Stimulated activated CD4-positive, alpha-beta T cell treated with anti-CD3 and anti-CD28 coated beads, Interleukin-1b, Interleukin-23, amount 100 ng/mL, for 24 hours (primary cell): Measurements from ENCODE around the gene SLC35B1.

Experiments
- DNase-seq, 4 experiments: peaks; one replicate each; pipeline ENCODE4 v3.0.0-alpha.2; 2020; ENCODE audit warnings: low read depth in 4 of 4, low spot score in 1 of 4

SLC35B1 gene

DNA sequence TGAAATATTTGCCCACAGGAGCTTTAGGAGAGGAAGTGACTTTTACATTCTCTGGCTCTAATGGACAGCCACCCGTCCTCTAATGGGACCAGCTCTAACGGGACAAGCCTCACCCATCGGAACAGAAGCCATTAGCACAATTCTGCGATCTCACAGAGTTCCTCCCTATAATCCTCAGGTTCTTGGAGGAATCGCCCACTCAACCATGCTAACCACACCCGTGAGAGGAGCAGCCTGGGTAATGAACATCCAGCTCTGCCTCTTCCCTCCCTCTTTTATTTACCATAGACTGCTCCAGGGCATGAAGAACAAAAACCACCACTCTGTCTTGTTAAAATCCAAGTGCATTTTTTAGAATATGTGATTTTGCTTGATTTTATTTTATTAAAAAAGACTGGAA, 6.8 kb downstream of the SLC35B1 start:
- no peak for DNase-seq

DNA sequence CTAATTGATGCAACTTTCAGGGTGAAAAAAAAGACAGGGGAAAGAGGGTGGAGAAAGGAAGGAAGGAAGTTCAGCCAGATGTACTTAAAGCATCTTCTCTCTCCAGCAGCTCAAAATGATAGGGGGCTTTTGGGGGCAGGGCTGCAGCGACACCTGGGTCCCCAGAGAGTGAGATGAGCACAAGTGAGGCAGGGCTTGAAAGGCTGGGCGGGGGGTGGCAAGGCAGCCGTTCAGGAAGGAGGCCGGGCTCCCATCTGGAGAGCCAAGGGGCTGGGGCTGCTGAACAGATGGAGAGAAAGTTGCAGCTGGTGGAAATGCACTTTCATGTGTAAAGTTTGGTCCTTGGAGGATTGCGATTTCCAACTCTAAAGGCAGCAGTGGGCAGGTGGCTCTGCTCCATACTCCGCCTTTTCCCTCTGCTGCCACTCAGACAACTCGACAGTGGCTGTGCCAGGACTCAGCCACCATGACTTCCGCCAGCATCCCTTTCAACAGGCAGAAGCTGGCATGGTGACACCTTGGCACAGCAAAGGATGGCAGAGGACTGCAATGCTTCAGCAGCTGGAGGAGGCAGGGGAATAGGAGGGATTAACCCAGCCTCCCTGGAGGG, 7.7 kb downstream of the SLC35B1 start:
- no peak for DNase-seq

DNA sequence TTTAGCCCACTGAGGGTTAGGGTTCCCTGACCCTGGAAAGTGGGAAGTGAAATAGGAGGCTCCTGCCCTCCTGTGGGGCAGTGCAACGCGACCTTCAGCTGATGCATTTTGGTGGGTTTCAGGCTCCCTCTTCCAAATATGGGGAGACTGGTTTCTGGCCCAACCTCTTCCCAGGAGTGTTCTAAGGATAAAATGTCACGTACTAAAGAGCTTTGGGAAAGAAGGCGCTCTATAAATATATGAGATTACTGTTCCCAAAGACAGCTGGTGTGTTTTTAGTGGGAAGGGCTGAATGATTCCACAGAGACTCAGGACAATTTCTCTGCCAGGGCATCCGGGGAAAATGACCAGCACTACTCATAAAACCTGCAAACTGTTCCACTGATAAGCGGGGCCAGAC, 9.8 kb downstream of the SLC35B1 start:
- DNase-seq, result no peak

DNA sequence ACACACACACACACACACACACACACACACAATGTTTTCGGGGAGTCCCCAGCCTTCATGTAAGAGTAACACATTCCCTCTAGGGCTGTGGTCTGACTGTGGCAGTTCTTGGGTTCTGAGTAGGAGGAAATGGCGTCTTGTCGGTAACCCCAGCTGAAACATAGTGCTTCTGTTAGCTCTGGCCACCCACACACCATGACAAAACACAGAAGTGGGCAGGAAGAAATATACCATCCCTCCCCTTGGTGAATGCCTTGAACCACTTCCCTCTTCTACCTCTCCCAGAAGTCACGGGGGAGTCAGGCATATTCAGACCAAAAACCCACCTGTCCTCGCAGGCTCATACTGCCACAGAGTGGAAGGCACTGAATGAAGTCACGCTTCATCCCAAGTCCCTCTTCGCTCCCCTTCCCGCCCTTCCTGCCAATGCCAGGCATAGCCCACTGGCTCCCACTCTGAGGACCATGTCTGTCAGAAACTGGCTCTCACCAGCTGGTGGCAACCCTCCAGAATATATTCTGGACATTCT, 11.5 kb downstream of the SLC35B1 start:
- DNase-seq, result peak; percentile 40 to 68 (median 46)

DNA sequence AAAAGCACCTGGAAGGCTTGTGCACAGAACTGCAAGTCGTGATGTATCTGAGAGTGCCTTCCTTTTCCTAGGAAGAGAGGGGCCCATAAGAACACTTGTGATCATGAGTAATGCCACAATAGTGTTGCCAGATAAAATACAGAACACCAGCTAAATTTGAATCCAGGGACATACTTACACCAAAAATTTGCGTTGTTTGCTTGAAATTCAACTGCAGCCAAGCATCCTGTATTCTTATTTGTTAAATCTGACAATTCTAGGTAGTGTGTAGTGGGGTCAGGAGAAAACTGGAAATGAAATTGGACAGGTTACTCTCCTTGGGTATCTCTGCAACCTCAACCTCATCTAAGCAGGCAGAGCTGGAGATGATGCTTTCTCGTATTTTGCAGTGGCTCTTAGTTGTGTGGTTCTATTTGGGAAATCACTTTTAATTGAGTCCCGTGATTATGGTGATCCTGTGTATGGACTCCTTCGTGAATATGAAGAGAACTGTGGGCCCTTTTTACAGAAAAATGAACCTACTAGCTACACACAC, 12.0 kb downstream of the SLC35B1 start:
- DNase-seq, result no peak

DNA sequence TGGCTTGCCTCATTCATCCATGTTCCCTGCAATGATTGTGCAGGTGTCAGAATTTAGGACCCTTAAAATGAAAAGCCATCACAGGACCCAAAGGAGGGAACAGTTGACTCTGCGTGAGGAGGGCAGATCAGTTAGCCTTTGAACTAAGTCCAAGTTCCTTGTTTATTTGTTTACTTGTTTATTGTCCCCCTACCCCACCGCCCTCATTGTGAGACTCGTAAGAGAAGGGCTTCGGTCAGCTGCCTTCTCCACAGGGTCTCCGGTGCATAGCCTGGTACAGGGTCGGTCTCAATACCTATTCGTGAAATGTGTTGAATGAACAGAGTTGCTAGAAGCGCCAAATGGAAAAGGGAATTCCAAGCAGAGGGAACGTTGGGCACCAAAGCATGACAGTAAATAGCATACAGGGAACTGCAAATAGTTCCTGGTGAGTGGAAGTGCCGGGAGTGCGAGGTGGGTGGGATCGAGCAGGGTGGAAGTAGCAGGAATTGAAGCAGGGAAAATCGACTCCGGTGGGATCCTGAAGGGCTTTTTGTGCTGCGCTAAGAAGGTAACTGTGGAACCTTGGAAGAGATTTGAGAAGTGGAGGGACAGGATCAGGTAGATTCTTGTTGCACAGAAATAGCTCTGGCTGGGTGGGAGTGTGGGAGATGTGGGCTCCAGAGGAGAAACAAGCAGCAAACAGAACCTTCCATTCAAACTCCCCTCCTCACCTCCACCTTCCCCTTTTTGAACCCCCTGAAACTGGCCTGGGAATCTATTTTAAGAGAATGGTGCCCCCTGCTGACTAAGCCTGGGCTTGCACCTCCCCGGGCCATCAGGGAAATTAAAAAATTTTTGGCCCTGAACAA, 12.7 kb downstream of the SLC35B1 start:
- DNase-seq, result peak; percentile 56 to 69 (median 56)

DNA sequence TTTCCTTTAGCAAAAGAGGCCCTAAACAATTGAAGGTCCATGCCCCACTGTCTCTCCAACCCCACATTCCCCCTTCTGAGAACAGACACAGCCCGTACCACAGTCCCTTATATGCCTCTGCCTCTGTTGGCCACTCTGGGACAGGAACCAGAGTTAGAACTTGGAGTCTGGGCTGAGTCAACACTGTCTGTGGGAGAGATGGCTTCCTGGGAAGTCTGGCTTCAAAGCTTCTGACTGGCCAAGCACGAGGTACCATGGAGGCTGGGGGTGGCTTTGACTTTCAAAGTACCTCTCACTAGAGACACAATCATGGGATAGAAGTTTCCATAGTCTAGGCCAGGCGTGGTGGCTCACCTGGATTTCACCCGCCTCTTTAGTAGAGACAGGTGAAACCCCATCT, 15.0 kb downstream of the SLC35B1 start:
- DNase-seq, result no peak

DNA sequence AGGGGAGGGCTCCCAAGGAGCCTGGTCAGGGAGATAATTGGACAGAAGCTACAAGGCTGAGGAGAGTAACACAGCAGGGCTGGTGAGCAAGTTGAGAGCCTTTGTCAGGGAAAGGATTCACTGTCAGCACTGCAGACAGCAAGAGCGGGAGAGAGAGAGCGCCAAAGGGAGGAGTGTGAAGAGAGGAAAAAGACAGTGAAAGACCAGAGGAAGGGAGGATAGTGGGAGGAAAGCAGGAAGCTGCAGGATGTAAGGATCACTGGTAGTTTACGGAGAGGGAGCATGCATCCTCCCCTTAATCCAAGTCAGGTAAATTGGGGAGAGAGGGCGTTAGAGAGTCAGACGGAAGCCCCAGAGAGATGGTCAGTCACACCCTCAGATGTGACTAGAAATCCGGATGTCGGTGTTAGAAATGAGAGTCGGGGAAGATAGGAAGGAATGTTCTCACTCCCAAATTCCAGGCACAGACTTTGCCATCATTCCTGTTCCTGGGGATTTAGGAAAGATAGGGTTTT, 16.0 kb downstream of the SLC35B1 start:
- no peak for DNase-seq

DNA sequence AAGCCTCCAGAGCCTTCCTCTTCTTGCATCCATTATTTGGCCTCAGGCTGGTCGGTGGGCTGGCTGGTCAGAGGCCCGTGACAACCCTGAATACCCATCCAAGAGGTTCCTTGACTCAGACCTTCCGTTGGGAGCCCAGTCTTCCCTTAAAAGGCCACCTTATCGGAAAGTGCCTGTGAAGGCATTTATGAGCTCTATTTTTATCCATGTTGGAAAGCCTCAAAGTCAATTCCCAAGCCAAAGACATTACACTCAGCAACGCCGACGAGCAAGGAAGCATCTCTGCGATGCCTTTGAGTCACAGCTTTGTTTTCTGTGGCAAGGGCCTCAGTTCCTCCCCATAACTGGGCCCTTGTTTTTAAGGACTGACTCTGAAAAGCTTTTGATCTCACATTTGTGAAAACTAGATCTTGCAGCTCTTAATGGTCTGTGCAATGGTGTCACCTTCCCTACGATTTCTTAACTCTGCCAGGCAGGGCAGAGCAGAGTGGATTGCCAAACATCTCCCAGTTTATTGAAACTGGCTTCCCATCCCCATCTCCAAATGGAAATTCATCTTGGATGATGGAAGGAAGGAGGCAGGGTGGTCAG, 16.6 kb downstream of the SLC35B1 start:
- DNase-seq, result no peak

DNA sequence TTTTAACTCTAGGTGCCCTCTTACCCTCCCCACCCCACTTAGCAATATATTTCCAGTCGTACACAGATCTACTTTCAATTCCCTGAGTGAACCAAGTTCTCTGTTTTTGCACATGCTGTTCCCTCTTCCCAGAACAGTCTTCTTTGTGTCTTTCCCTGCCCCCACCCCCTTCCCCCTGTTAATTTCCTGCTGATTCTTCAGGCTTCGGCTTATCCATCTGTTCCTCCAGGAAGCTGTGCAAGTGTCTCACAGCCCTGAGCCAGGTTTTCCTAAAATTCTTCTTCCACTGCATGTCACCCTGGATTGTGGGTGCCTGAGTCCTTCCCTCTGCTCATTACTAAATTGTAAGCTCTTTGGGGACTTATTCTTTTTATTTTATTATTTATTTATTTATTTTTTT, 17.5 kb downstream of the SLC35B1 start:
- DNase-seq, result no peak

DNA sequence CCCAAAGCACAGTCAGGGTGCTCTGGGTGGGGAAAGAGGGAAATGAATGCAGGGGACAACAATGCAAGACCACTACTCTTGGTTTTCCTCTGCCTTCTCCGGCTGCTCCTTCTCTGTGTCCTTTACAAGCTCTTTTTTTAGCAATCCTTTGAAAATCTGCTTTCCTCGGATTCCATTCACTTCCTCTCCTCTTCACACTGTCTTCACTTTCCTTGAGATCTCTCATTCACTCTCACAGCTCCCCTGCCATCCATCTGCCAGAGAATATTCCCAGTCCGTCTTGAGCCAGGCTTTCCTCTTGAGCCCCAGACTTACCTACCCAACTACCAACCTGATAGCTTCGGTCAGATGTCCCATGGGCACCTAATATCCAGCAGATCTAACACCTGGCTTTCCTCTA, 18.9 kb downstream of the SLC35B1 start:
- DNase-seq, result no peak

DNA sequence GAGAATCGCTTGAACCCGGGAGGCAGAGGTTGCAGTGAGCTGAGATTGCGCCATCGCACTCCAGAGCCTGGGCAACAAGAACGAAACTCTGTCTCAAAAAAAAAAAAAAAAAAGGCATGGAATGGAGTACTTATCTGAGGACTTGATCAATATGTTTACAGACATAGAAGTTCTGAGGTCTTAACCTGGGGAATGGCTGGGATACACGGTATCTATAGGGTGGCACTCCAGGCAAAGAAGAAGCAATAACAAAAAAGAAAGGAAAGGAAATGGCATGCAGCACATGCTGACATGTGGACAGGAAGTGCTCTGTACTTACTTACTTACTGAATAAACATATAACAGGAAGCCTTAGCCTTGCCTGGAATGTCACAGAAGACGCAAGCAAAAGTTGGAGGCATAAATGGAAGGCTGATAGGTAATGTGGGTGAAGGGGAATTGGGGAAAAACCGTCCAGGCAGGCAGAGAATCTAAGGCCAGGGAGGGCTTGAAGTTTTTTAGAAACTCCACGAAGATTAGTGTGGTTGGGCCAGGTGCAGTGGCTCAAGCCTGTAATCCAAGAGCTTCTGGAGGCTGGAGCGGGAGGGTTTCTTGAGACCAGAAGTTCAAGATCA, 19.8 kb downstream of the SLC35B1 start:
- no peak for DNase-seq

DNA sequence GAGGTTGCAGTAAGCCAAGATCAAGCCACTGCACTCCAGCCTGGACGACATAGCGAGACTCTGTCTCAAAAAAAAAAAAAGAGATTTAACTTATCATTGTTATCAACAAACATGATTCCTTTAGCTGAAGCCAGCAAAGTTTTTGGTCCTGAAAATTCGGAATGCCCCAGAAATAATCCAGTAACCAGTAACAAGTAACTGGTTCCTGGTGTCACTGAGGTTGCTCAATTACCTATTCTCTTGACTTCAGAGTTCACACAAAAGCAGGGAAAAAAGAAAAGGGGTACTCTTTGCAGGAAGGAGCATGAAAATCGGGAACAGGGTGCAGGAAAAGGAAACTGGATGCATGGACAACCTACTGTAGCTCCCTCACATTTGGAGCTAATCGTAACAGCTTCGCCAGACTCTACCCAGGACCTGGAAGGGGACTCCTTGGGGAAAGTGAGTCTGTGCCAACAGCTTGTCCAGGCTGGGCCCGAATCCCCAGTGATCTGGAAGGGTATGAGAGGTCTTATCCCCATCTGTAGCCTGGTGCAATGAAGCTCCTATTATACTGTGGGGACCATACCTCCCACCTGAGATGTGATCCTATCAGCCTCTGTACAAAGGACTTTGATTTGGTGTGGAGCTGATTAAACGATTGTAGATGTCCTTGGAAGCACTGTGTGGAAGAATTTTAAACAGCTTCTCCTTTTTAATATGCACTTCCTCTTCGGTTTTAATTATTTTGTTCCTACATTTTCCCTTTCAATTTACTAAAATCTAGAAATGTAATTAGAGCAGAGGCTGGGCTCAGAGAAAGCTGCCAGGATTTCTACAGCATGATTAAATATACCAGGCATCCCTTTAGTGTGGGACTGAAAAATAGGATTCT, 26.4 kb downstream of the SLC35B1 start:
- no peak for DNase-seq

DNA sequence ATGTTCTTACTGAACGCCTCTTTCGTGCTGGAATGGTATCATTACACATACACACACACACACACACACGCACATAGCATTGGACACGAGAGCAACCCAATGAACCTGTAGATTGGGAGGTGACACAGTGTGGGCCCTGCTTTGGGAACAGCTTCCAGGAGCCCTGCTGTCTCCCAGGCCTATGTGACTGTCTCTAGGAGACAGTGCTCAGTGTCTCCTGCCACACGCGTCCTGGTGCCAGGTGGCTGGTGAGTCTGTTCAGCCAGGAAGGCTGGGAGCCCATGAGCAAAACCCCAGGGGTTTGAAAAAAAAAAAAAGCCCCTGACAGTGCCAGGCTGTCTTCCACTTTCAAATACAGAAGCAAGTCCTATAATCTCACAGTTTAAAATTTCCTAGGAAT, 27.4 kb downstream of the SLC35B1 start:
- no peak for DNase-seq

DNA sequence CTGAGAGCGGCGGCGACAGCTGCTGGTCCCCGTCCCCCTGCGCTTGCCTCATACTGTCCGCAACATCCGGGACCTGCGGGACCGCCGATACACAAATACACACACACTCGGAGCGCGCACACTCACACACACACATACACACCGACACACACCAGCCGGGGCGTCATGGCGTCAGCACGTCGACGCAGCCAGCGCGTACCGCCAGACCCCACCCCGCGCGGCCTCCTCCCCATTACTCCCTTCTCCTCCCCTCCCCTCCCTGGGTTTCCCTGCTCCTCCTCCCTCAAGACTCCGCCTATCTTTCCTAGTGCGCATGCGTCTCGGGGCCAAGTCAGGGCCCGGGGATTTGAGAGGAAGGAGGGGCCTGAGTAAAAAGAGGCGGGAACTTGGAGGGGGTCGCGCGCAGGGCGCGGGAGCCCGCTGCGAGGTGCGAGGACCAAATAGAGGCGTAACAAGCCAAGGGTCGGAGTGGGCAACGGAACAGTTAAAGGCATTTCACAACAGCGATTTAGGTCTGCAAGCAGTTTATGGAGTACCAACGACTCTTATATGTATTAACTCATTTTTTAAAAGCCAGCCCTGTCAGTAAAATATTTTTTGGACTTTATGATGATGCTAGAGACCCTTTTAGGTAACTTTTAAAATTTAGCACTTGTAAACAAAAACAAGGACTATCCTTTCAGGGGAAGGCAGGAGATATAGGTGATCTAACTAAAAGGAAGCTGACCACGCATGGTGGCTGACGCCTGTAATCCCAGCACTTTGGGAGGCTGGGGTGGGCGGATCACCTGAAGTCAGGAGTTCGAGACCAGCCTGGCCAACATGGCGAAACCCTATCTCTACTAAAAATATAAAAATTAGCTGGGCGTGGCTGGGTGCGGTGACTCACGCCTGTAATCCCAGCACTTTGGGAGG, 29.6 kb downstream of the SLC35B1 start, which contains the start of gene SPOP:
SPOP (minus strand) TSS at position 165 of the 915 bp plus-strand sequence. CDS start 55,287 bp downstream, outside the sequence.
- DNase-seq, result peak; percentile 97 to 99 (median 98)

DNA sequence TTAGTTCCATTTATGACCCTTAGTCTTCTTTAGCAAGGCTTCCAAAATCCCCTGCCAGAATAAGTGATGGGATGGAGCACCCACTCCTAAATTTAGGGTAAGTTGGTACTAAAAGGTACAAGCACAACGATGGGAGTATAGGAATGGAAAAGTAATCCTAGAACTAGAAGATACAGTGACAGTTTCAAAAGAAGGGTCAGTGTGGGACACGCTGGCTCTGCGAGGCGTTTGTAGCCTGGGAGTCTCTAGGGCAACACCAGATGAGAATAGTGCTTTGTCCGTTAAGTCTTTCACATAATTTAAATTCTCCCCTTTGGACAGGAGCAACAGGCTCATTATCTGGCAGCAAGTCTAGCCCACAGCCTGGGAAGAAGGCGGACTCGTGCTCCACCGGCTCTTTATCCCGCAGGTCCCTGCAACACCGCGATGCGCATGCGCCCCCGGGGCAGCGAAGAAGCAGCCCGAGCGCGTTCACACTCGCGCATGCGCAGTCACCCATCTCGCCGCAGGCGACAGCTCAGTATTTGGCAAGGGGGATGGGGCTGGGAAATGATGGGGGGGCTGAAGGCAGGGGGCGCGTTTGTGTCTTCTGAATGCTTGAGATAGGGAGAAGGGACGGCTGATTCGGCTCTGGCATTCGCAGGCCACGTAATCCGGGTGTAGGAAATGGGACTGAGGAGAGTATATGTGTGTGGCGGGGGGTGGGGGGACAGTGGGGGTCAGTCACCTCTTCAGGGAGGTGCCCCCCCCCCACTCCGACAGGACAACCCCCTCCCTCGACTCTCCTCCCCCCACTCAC, 30.4 kb downstream of the SLC35B1 start:
- peak; percentile 95 to 97 (median 96) for DNase-seq

DNA sequence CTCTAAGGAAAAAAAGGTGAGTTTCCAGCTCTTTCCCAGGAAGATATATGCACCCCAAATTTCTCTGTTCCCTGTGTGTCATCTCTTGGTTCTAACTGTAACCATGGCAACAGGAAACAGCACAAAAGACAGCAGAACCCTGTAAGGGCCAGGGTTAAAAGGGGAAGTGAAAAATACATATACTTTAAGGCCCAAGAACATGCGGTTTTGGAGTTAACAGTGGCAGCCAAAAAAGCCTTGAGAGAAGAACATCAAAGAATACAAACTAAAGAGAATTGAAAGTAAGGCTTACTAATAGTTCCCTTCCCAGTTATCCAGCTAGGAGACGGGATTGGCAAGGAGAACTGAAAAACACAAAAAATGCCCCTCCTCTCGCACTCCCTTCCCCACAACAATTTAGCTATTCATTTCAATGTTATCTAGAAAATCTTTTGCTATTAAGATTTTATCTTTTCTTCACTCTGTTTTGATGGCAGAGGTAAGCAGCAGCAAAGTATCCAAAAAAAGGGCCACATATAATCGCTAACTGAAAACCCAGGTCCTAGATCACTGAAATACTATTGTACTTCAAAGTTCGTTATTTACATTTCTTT, 31.4 kb downstream of the SLC35B1 start:
- no peak for DNase-seq

DNA sequence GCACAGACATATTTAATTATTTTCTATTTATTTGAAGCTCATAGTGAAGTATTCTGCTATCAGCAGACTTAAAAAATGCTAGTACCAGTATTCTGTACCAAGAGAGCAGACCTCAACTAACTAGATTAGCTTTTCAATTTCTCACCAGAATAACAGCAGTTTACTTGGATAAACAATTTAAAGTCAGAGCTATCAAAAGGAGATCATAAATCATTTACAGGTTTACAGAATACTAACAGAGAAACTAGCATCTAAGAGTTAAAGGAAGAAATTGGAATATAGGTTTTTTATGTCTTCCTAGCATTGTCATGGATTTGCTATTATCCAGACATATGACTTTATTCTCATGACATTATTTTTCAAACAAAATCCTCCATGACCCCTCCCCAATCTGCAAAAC, 33.3 kb downstream of the SLC35B1 start:
- DNase-seq, result no peak
